Endodermal cell (in vitro differentiated cells): ENCODE measurements around the gene MDH2. TPM values are rescaled to one million over a fixed set of nuclear protein-coding genes. Genes with fewer than 3 reads are reported as not detected.

ENCODE experiments used
- DNase-seq: peaks from one replicate; pipeline ENCODE4 v3.0.0-alpha.2; 2017
- H3K27ac ChIP-seq: 2 replicates; pipeline ENCODE4 v1.5.1; 2013; ENCODE audit warnings: mild to moderate bottlenecking, low read depth, low read length, moderate library complexity
- H3K27me3 ChIP-seq: 2 replicates; pipeline ENCODE4 v1.6.1; 2013; ENCODE audit warnings: mild to moderate bottlenecking, low read length, moderate library complexity; ENCODE audit not compliant: insufficient read depth, control insufficient read depth, poor library complexity, severe bottlenecking
- H3K36me3 ChIP-seq: 2 replicates; pipeline ENCODE4 v1.7.0; 2013; ENCODE audit warnings: mild to moderate bottlenecking, low read length, moderate library complexity; ENCODE audit not compliant: control insufficient read depth, insufficient read depth
- H3K4me1 ChIP-seq: one replicate; pipeline ENCODE4 v1.7.0; 2013; ENCODE audit warnings: low read length; ENCODE audit not compliant: control insufficient read depth, insufficient read depth
- H3K4me3 ChIP-seq: 2 replicates; pipeline ENCODE4 v1.5.1; 2013; ENCODE audit warnings: mild to moderate bottlenecking, low read length, moderate library complexity
- H3K9ac ChIP-seq: 2 replicates; pipeline ENCODE4 v1.6.1; 2013; ENCODE audit warnings: mild to moderate bottlenecking, low read length, moderate library complexity; ENCODE audit not compliant: poor library complexity, severe bottlenecking; ENCODE audit errors: extremely low read depth
- H3K9me3 ChIP-seq: 2 replicates; pipeline ENCODE4 v1.6.1; 2013; ENCODE audit warnings: mild to moderate bottlenecking, low read length, moderate library complexity; ENCODE audit not compliant: control insufficient read depth
- H3K27ac Mint-ChIP-seq: 2 replicates; pipeline ENCODE4 v1.8.0; 2020; ENCODE audit warnings: mixed read lengths
- H3K27me3 Mint-ChIP-seq: 2 replicates; pipeline ENCODE4 v1.8.0; 2021; ENCODE audit warnings: mild to moderate bottlenecking, mixed read lengths; ENCODE audit not compliant: insufficient read depth
- H3K36me3 Mint-ChIP-seq: 2 replicates; pipeline ENCODE4 v1.8.0; 2020; ENCODE audit warnings: low read depth, mixed read lengths
- H3K4me1 Mint-ChIP-seq: 2 replicates; pipeline ENCODE4 v1.8.0; 2020; ENCODE audit warnings: mixed read lengths
- H3K4me3 Mint-ChIP-seq: 2 replicates; pipeline ENCODE4 v1.8.0; 2020; ENCODE audit warnings: mild to moderate bottlenecking, moderate library complexity, mixed read lengths
- H3K9me3 Mint-ChIP-seq: 2 replicates; pipeline ENCODE4 v1.8.0; 2020; ENCODE audit warnings: mild to moderate bottlenecking, mixed read lengths
- CTCF ChIP-seq: fragments of 200-600 bp; sonication (generic); conservative IDR thresholded peaks from 2 replicates; pipeline ENCODE4 v1.5.0; 2021; ENCODE audit warnings: antibody characterized with exemption, mild to moderate bottlenecking
- WGBS, 2 experiments: methylation state at CpG; one replicate each; pipeline versions ENCODE4 v1.1.5 to v1.1.7; 2013; ENCODE audit warnings: missing lambda C conversion rate in 2 of 2, mixed read lengths in 1 of 2; ENCODE audit not compliant: insufficient coverage in 1 of 2, insufficient read length in 1 of 2; 5-methylcytosine and 5-hydroxymethylcytosine counted together
- total RNA-seq, 2 donors: library from RNA; stranded (reverse); fragmentation: NEBNext Ultra II Directional in 1 of 2; extraction: Animal tissue kit (Norgen Biotek cat#: 25700) in 1 of 2; gene quantifications; 2 replicates in 1 of 2; 3 replicates in 1 of 2; pipeline ENCODE4 v1.2.1, GENCODE V29; 2021

Gene MDH2
- total RNA-seq, 2 donors from 2014 or later, result 211 to 253 TPM

- H3K27me3 Mint-ChIP-seq, result no peaks in the 10 kb centered on the region
- Histone ChIP-seq H3K4me3 (no peak overlapping the region), H3K9ac (no peak overlapping the region), H3K36me3 (peaks cover 7% of the 10 kb centered on the region), H3K27me3 (no peaks in the 10 kb centered on the region), H3K4me1 (no peaks in the 10 kb centered on the region), H3K9me3 (no peaks in the 10 kb centered on the region), H3K27ac (no peak overlapping the region)
- no peaks in the 10 kb centered on the region for H3K9me3 Mint-ChIP-seq
- whole genome bisulfite sequencing, 2 experiments, result 95 to 98% methylated on average over 5 to 7 of the region's 7 CpGs
- no peak for DNase-seq
- no peak overlapping the region for H3K27ac Mint-ChIP-seq
- H3K4me1 Mint-ChIP-seq, result peaks cover 19% of the 10 kb centered on the region
- H3K4me3 Mint-ChIP-seq, result no peak overlapping the region
- H3K36me3 Mint-ChIP-seq, result peaks cover 24% of the 10 kb centered on the region
- no peak for TF ChIP-seq CTCF
Observed at GRCh38 chr7:76044375-76044865, 3.5 kb upstream of the MDH2 start.

DNA sequence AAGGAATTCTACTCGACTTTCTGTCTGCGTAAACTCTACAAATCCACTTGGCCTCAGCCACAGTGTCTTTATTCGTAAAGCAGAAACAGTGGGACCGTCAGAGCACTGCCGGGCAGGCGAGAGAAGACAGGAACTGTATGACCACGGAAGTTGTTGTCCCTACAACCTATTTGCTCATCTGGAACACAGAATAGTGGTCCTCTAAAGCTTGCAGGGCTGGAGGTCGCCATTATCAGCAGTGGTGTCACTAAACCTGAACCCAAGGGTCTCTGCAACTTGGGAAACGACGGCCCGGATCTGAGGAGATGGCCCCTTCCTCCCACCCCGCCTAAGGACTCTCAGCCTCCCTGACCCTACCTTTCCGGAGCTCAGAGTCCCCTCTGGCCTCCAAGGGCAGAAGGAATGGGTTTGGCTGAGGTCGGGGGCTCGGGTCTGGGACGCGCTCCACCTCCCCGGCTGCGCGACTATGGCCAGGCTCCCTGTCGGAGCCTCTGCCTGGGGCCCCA, 548 bp upstream of the MDH2 start:
- H3K9me3 ChIP-seq, result no peaks in the 10 kb centered on the region
- peaks cover 7% of the 10 kb centered on the region for H3K36me3 ChIP-seq
- 5 to 7% methylated on average over 20 to 21 of the region's 21 CpGs for WGBS, 2 experiments
- DNase-seq, result no peak
- no peak for TF ChIP-seq CTCF
- Mint-ChIP-seq H3K27me3 (no peaks in the 10 kb centered on the region), H3K27ac (peak overlapping the region; percentile 99), H3K4me3 (peak overlapping the region; percentile 98), H3K9me3 (no peaks in the 10 kb centered on the region), H3K36me3 (peaks cover 25% of the 10 kb centered on the region), H3K4me1 (peaks cover 27% of the 10 kb centered on the region)
- peak overlapping the region; percentile 57 for H3K27ac ChIP-seq
- H3K4me3 ChIP-seq, result peak overlapping the region; percentile 98
- peak overlapping the region; percentile 94 for H3K9ac ChIP-seq
- no peaks in the 10 kb centered on the region for H3K4me1 ChIP-seq
- no peaks in the 10 kb centered on the region for H3K27me3 ChIP-seq

DNA sequence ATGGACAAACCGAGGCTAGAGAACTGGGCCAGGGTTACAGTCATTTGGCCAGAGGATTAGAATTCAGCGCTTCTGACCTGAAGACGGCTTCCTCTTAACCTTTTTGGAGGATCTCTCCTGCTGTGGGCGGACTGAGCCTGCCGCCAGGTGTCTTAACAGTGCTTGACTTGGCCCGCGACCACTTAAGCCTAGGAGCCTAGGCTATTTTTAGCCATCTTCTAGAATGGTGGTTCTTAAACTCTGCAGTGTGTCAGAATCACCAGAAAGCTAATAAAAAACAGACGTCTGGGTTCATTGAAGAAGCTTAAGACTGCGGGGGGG, 722 bp downstream of the MDH2 start:
- Histone ChIP-seq H3K4me1 (no peaks in the 10 kb centered on the region), H3K27me3 (no peaks in the 10 kb centered on the region)
- 2% methylated on average over 7 to 9 of the region's 9 CpGs for WGBS, 2 experiments

More for the DNA sequence above, 722 bp downstream of the MDH2 start:
- peak overlapping the region; percentile 98 for H3K4me3 ChIP-seq
- H3K9me3 ChIP-seq, result no peaks in the 10 kb centered on the region
- Mint-ChIP-seq H3K27ac (peak overlapping the region; percentile 99), H3K27me3 (no peaks in the 10 kb centered on the region), H3K4me3 (peak overlapping the region; percentile 98), H3K9me3 (no peaks in the 10 kb centered on the region), H3K4me1 (peaks cover 34% of the 10 kb centered on the region), H3K36me3 (peaks cover 30% of the 10 kb centered on the region)
- H3K27ac ChIP-seq, result no peak overlapping the region
- peak; percentile 75 for DNase-seq
- H3K36me3 ChIP-seq, result peaks cover 17% of the 10 kb centered on the region
- peak; percentile 59 for TF ChIP-seq CTCF
- H3K9ac ChIP-seq, result peak overlapping the region; percentile 94
